ENCODE data around the gene AEBP2. TPM values are rescaled to one million over a fixed set of nuclear protein-coding genes. Genes with fewer than 3 reads are reported as not detected.
"Not testable (repeated sequence)": the region's sequence is repeated elsewhere in the genome, so short reads cannot be mapped to it uniquely, and the experiment has no call there.

AEBP2 gene
- total RNA-seq, 2 donors from 2014 or later, result 28.3 to 79.6 TPM

- H3K4me1 ChIP-seq (ENCODE audit: control insufficient read depth in 1 of 2, low read depth in 2 of 2), result peaks cover 32 to 56% of the 10 kb centered on the region in 2 donors
- no peak for DNase-seq (ENCODE audit: low spot score)
- H3K27me3 ChIP-seq (replicated peaks; ENCODE audit: insufficient read depth), result no peaks in the 10 kb centered on the region
- ATAC-seq (ENCODE audit: insufficient number of reproducible peaks, low FRiP score, low read depth), result no peak
- no peak overlapping the region for H3K4me3 ChIP-seq
- peak overlapping the region; percentile 95 to 99 for H3K27ac ChIP-seq
- TF ChIP-seq CTCF (IDR thresholded peaks at IDR 0.05), result no peak
- H3K9me3 ChIP-seq, result no peaks in the 10 kb centered on the region
- H3K36me3 ChIP-seq, result no peaks in the 10 kb centered on the region
Measured at GRCh38 chr12:19409376-19409775, 29.9 kb upstream of the AEBP2 start.

GRCh38 chr12:19410211-19410610, 29.1 kb upstream of the AEBP2 start:
- ATAC-seq (ENCODE audit: insufficient number of reproducible peaks, low FRiP score, low read depth) (no peak), DNase-seq (ENCODE audit: low spot score) (no peak)
- Histone ChIP-seq H3K9me3 (no peaks in the 10 kb centered on the region), H3K36me3 (no peaks in the 10 kb centered on the region), H3K4me3 (peak overlapping the region; percentile 31), H3K27me3 (replicated peaks; ENCODE audit: insufficient read depth) (no peaks in the 10 kb centered on the region), H3K4me1 (ENCODE audit: control insufficient read depth in 1 of 2, low read depth in 2 of 2) (peaks cover 32 to 56% of the 10 kb centered on the region in 2 donors), H3K27ac (peak overlapping the region; percentile 95 to 99)
- no peak for TF ChIP-seq CTCF (IDR thresholded peaks at IDR 0.05)

- TF ChIP-seq CTCF (IDR thresholded peaks at IDR 0.05), result no peak
- Histone ChIP-seq H3K36me3 (no peaks in the 10 kb centered on the region), H3K4me1 (ENCODE audit: control insufficient read depth in 1 of 2, low read depth in 2 of 2) (peaks cover 32 to 56% of the 10 kb centered on the region in 2 donors), H3K9me3 (no peaks in the 10 kb centered on the region), H3K27me3 (replicated peaks; ENCODE audit: insufficient read depth) (no peaks in the 10 kb centered on the region), H3K27ac (peak overlapping the region; percentile 95 to 99), H3K4me3 (peak overlapping the region; percentile 31)
- ATAC-seq (ENCODE audit: insufficient number of reproducible peaks, low FRiP score, low read depth), result no peak
- no peak for DNase-seq (ENCODE audit: low spot score)
Measured at GRCh38 chr12:19410629-19411185, 28.6 kb upstream of the AEBP2 start.

GRCh38 chr12:19411234-19412204, 27.8 kb upstream of the AEBP2 start:
- no peaks in the 10 kb centered on the region for H3K9me3 ChIP-seq
- DNase-seq (ENCODE audit: low spot score), result peak; percentile 30
- no peak for ATAC-seq (ENCODE audit: insufficient number of reproducible peaks, low FRiP score, low read depth)
- peak overlapping the region; percentile 95 to 99 for H3K27ac ChIP-seq
- peaks cover 32 to 60% of the 10 kb centered on the region in 2 donors for H3K4me1 ChIP-seq (ENCODE audit: control insufficient read depth in 1 of 2, low read depth in 2 of 2)
- no peaks in the 10 kb centered on the region for H3K36me3 ChIP-seq
- no peaks in the 10 kb centered on the region for H3K27me3 ChIP-seq (replicated peaks; ENCODE audit: insufficient read depth)
- H3K4me3 ChIP-seq, result no peak overlapping the region
- TF ChIP-seq CTCF (IDR thresholded peaks at IDR 0.05), result no peak

GRCh38 chr12:19412844-19413243, 26.4 kb upstream of the AEBP2 start:
- Histone ChIP-seq H3K4me3 (peak overlapping the region; percentile 73), H3K9me3 (no peaks in the 10 kb centered on the region), H3K4me1 (ENCODE audit: control insufficient read depth in 1 of 2, low read depth in 2 of 2) (peaks cover 32 to 63% of the 10 kb centered on the region in 2 donors), H3K27ac (peak overlapping the region; percentile 95 to 99), H3K27me3 (replicated peaks; ENCODE audit: insufficient read depth) (no peaks in the 10 kb centered on the region), H3K36me3 (no peaks in the 10 kb centered on the region)
- DNase-seq (ENCODE audit: low spot score) (no peak), ATAC-seq (ENCODE audit: insufficient number of reproducible peaks, low FRiP score, low read depth) (peak; percentile 34)
- TF ChIP-seq CTCF (IDR thresholded peaks at IDR 0.05), result no peak

- Histone ChIP-seq H3K27ac (peak overlapping the region; percentile 95 to 99), H3K4me1 (ENCODE audit: control insufficient read depth in 1 of 2, low read depth in 2 of 2) (peaks cover 32 to 58% of the 10 kb centered on the region in 2 donors)
- not testable (repeated sequence) for ATAC-seq (ENCODE audit: insufficient number of reproducible peaks, low FRiP score, low read depth); H3K36me3 ChIP-seq; H3K27me3 ChIP-seq (replicated peaks; ENCODE audit: insufficient read depth); H3K4me3 ChIP-seq; H3K9me3 ChIP-seq; DNase-seq (ENCODE audit: low spot score)
Measured at GRCh38 chr12:19413582-19413981, 25.7 kb upstream of the AEBP2 start.

All from thoracic aorta (tissue), 2 donors.